Stimulated activated CD8-positive, alpha-beta memory T cell treated with anti-CD3 and anti-CD28 coated beads, Interleukin-7, amount 100 ng/mL, for 1 hour (primary cell): ENCODE data around the gene PFKFB4.

ENCODE experiments used
- DNase-seq, 2 donors: peaks; one replicate each; pipeline ENCODE4 v3.0.0-alpha.2; 2020; ENCODE audit warnings: low read depth in 2 of 2

The PFKFB4 gene

DNA sequence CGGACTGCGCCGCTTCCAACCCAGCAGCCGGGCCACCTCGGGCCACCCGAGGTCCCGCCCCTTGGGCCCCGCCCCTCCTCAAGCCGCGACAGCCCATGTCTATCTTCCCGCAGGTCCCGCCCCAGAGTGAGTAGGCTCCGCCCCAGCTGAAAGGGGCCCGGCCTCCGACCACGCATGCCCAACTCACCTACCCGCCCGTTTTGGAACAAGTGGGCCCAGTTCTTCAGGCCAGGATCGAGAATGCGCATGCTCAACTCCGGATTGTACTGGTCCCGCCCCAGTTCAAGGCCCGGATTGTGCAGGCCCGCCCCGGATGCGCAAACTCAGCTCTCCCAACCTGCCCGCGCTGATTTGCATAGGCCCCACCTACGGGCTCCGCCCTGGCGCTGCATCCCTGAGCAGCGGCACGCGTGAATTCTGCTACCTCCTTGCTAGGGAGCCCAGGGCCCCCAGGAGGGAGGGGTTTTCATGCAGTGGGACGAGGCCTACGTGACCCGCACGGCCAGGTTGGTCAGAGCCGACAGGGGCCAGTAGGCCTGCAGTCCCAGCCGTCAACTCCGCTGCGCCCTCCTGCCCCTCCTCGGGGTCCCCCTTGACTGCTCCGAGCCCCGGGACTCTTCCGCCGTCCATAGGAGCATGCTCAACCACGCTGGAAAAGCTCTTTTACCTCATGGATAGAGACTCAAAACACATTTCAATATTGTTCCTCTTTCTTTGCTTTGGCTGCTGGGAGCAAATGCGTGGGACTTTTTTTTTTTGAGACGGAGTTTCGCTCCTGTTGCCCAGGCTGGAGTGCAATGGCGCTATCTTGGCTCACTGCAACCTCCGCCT lies at the start of gene PFKFB4:
Gene PFKFB4, minus strand, starts transcription at position 8 of the 831 bp plus-strand sequence. CDS start 26 bp downstream, outside the sequence.
- DNase-seq = peak; percentile 99

GRCh38 chr3:48601622-48601994 lies 45.0 kb upstream of the PFKFB4 start:
- DNase-seq = no peak

- DNase-seq = no peak
Measured at GRCh38 chr3:48600711-48601621, 44.4 kb upstream of the PFKFB4 start.

GRCh38 chr3:48599509-48600285 lies 43.1 kb upstream of the PFKFB4 start:
- no peak for DNase-seq

DNA sequence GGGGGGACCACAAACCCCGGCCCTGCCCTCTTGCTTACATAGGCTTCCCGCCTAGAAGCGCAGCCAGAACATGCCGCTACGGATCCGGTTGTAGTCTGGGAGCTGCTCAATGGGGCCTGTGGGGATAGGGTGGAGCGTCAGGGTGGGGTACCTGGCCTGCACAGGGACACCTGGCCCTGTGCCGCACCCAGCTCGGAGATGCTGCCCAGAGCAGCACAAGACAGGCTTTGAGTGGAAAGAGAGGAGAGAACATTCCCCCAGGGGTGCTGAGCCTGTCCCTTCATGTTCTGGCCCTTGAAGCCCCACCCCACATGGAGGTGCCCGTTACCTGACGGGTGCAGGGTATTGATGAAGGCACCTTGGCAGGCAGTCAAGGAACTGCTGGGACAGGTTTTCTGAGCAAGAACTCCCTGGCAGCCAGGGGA lies 42.5 kb upstream of the PFKFB4 start:
- no peak for DNase-seq

- DNase-seq = no peak
Measured at GRCh38 chr3:48598323-48599076, 41.9 kb upstream of the PFKFB4 start.

DNA sequence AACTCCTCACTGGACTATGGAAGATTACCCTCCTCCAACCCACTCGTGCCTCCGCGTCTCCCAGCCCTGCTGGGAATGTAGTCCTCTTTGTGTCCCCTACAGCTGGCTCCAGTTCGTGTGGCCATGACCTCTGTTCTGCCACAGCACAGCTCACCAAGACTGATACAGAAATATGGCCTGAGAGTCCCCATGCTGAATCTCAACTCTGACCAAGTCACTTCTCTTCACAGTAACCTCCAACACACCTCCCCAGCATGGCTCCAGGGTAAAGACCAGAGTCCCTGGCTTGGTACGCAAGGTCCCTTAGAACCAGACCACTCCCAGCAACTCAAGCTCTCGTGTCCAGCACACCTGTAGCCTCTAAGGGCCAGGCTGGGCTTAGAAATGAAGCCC lies 40.8 kb upstream of the PFKFB4 start:
- DNase-seq = no peak

DNA sequence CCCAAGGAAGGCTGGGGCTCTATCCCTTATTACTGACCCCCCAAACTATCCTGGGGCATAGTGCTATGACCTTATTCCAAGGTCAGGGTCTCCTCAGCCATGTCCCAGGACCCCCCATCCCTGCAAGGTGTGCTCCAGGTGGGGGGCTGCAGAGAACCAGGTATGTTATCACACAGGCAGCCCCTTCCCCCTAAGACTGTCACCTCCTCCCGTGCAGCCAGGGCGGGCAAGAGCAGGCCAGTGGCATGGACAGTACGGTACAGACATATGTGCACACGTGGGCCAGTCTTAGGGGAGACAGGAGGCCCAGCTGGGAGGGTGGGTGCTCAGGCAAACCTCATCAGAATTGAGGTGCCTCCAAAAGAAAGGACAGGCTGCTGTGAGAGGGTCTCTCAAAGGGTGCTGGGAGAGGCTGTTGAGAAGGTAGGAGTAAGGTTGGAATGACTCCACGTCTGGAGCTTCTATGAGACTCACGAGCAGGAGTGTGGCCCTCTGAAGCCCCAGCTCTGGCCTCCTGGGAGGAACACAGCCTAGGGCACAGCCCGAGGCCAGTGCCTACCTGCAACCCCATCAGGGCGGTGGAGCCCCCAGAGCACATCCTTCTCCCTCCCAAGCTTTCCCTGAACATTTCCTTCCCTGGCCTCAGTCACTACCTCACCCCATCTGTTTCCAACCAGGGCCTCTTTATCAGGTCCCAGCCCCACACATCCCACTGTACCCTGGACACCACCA lies 40.2 kb upstream of the PFKFB4 start:
- no peak for DNase-seq

GRCh38 chr3:48596157-48596556 lies 39.6 kb upstream of the PFKFB4 start:
- no peak for DNase-seq

DNA sequence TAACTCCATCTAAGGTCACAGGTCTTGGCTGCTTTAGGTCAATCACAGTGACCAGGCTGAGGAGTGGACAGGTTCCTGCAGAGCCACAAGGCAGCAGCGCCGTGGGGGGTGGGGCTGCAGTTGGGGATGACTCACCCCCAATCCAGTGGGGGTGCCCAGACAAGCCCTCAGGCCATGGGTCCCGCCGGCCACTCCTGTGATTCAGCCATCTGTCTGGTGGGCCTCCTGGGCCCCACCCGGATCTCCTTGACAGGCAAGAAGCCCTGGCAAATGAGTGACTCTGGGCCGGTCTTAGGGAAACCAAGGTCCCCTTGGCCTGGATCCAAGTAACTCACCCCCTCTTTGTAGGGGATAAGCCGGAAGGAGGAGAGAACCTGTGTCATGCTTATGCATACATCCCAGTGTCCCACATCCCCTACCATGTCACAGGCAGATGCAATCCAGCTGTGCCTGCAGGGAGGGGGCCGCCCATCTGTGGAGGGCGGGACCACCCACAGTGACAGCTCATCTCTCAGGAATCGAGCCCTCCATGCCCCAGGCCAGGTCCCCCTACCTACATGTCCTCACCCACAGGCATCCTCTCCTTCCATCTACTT lies 39.0 kb upstream of the PFKFB4 start:
- DNase-seq = no peak

DNA sequence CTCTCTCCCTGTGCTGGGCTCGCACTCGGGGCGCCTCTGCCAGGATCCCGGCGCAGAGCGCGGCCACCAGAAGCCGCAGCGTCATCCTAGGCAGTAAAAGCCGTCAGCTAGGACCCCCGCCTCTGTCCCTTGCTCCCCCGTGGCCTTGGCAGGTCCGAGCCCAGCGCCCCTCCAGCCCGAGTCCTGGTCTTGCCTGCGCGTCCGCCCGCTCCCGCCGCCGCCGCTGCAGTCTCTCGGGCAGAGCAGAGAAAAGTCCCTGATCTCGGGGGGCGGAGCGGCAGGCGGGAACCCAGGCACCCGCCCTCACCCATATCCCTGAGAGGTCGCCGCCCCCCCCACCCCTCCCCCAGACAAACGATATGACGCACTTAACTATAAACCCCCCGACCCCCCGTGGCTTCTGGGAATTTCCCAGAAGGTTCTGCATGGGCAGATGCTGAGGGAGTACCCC lies 38.5 kb upstream of the PFKFB4 start, which contains the start of gene COL7A1:
Gene COL7A1, minus strand, starts transcription at position 255 of the 451 bp plus-strand sequence. Its CDS starts 170 bp downstream, at position 85.
- DNase-seq = no peak

DNA sequence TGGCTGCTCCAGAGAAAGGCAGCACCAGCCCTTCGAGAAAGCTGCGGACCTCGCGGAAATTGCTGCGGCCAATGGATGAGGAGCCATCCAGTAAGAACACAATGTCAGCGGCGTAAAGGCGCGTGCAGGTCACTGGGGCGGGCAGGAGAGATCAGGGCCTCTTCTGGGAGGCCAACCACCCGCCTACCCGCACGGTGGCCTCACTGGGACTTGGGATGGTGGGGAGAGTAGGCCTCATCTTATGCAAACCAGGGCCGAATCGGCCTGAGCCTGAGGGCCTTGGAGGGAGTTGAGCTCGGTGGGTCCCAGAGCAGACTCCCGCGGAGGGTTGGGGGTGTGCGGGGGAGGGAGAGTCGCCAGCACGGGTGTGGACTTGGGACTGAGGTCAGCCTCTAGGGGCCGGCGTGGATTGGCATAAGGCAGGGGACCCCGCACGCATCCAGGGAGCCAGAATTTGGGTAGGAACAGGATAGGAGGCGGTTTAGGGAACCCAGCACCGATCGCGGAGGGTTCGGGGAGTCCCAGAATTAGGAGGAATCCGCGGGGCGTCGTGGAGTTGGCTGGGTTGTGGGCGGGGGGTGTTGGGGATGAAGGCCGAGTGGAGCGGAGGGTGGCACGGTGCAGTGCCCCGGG lies 37.9 kb upstream of the PFKFB4 start:
- no peak for DNase-seq

DNA sequence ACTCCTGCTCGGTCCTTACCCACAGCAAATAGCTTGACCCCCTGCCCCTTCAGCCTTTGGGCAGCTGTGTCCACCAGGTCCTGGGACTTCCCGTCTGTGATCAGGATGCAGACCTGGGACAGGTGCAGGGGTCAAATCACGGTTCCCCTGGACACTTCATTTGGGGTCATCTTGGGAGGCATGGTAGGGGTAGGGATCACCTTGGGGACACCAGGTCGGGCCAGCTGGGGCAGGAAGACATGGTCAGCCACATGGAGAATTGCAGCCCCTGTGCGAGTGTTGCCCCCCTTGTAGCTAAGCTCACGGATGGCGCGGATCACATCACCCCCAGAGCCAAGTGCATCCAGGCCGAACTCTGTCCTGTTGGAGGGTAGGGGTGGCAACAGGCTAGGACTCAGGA lies 36.7 kb upstream of the PFKFB4 start:
- DNase-seq = no peak

GRCh38 chr3:48592519-48593087 lies 36.0 kb upstream of the PFKFB4 start:
- DNase-seq = no peak

DNA sequence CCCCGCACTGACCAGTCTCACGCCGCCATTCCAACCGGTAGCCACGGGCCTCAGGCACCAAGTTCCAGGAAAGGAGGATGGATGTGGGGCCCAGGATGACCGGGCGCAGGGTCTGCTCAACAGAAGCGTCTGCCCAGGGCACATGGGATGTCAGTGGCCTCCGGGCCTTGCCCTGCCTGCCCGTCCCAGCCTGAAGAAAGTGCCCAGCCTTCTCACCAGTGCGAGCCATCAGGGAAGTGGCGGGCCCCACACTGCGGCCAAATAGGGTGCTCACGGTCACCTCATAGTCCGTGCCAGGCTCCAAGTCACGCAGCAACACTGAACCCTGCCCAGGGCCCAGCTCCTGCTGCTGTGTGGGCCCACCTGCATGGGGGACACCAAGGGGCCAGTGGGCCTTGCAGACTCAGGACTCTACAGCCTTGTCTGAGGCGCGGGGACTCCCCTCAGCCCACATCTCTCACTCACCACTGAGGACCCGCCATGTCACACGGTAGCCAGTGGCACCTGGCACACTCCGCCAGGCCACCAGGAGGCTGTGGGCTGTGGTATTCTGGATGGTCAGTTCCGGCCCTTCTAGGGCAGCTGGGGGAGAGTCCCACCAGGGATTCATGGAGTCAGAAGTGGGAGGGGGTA lies 35.4 kb upstream of the PFKFB4 start:
- DNase-seq = no peak

DNA sequence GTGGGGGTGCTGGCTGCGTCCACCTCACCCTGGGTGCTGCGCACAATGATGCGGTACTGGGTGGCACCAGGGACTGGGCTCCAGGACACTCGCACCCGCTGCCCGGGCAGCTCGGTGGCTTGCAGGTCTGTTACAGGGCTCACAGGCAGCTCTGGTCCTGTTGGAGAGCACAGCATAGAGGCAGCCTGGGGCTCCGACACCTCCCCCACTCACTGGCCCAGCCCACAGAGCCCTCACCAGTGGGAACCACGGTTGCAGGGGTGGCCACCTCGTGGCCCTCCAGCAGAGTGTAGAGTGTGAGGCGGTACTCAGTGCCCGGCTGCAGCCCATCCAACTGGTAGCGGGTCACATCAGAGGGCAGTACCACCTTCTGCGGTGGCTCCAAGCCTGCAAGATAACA lies 34.8 kb upstream of the PFKFB4 start:
- DNase-seq = no peak

DNA sequence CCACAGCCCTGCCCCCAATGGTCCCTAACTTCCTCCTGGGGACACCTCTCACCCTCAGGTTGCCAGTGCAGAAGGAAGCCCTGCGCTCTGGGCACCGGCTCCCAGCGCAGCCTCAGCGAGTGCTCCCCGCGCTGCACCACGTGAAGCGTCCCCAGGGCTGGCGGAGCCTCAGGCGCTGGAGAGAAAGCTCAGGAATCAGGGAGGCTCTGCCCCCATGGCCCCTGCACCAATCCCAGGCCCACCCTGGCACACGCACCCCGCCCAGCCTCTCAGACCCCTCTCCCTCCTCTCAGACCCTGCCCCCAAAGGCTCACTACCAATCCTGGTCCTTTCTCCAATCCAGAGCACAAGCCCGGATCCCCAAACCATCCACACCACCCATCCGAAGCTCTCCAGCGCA lies 31.6 kb upstream of the PFKFB4 start:
- DNase-seq = no peak

GRCh38 chr3:48587686-48588085 lies 31.1 kb upstream of the PFKFB4 start:
- no peak for DNase-seq

GRCh38 chr3:48585411-48585810 lies 28.8 kb upstream of the PFKFB4 start:
- DNase-seq = no peak
